GM12891 (cell line): ENCODE data around the gene C1QTNF7.

ENCODE experiments used
- POU2F2 ChIP-seq: IDR thresholded peaks from 2 replicates; pipeline ENCODE4 v1.6.1; 2011; ENCODE audit warnings: low read depth, mild to moderate bottlenecking, control low read depth, low read length, moderate library complexity
- TAF1 ChIP-seq: IDR thresholded peaks from 2 replicates; pipeline ENCODE4 v1.6.1; 2011; ENCODE audit warnings: low read depth, low read length, control low read depth

DNA sequence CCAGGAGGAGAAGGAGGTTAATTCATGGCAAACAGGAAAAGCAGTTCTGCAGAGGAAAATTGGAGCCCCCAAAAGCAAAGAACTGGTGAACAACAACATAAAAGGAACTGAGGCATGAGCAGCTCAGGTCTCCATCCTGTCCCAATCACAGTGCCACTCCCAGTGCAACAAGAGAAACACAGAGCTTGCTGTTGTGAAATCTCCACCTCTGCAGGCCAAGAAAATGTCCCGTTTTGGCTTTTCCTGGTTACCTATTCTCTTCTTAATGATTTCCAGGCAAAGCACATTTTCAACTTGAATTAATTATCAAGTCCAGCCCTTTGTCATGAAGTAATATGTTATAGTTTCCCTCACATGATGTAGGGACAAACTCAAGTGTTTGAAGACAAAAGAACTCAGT lies 778 bp downstream of the C1QTNF7 start:
- TF ChIP-seq TAF1 (no peak), POU2F2 (no peak)
